GM23338 (cell line): Measurements from ENCODE around the gene AFF1. TPM values are rescaled to one million over a fixed set of nuclear protein-coding genes. Genes with fewer than 3 reads are reported as not detected.

ENCODE experiments used
- ATAC-seq: fragments of 200-7000 bp; cut with Tn5 transposase; 3 replicates; pipeline ENCODE4 v1.9.1; 2020
- DNase-seq: peaks from one replicate; pipeline ENCODE4 v3.0.0-alpha.2; 2015; ENCODE audit warnings: low spot score
- H2AFZ ChIP-seq: fragments of 200-600 bp; sonication (generic); 2 replicates; pipeline ENCODE4 v1.8.0; 2016; ENCODE audit warnings: antibody characterized with exemption, mild to moderate bottlenecking, moderate library complexity
- H3F3A ChIP-seq: fragments of 200-600 bp; sonication (generic); replicated peaks from 2 replicates; pipeline ENCODE4 v1.8.0; 2017; ENCODE audit warnings: antibody characterized with exemption, mixed run types, low read depth
- H3K27ac ChIP-seq: fragments of 200-600 bp; sonication (generic); 2 replicates; pipeline ENCODE4 v1.6.1; 2016; ENCODE audit warnings: low read depth
- H3K27me3 ChIP-seq: fragments of 200-600 bp; sonication (generic); 2 replicates; pipeline ENCODE4 v1.8.0; 2016; ENCODE audit warnings: mild to moderate bottlenecking, mixed run types, moderate library complexity; ENCODE audit not compliant: insufficient read depth
- H3K36me3 ChIP-seq: fragments of 200-600 bp; sonication (generic); 2 replicates; pipeline ENCODE4 v1.8.0; 2016; ENCODE audit warnings: mild to moderate bottlenecking; ENCODE audit not compliant: insufficient read depth
- H3K4me1 ChIP-seq: fragments of 200-600 bp; sonication (generic); 2 replicates; pipeline ENCODE4 v1.8.0; 2016; ENCODE audit warnings: mild to moderate bottlenecking, moderate library complexity; ENCODE audit not compliant: insufficient read depth
- H3K4me2 ChIP-seq: fragments of 200-600 bp; sonication (generic); 2 replicates; pipeline ENCODE4 v1.7.1; 2017; ENCODE audit warnings: mixed run types
- H3K4me3 ChIP-seq: fragments of 200-600 bp; sonication (generic); 2 replicates; pipeline ENCODE4 v1.6.1; 2016; ENCODE audit warnings: mixed run types
- H3K79me2 ChIP-seq: fragments of 200-600 bp; sonication (generic); replicated peaks from 2 replicates; pipeline ENCODE4 v1.8.0; 2017; ENCODE audit warnings: mild to moderate bottlenecking; ENCODE audit not compliant: insufficient read depth
- H3K9me2 ChIP-seq: fragments of 200-600 bp; sonication (generic); 2 replicates; pipeline ENCODE4 v1.8.0; 2017; ENCODE audit not compliant: insufficient read depth
- H4K20me1 ChIP-seq: fragments of 200-600 bp; sonication (generic); replicated peaks from 2 replicates; pipeline ENCODE4 v1.8.0; 2017; ENCODE audit warnings: mild to moderate bottlenecking; ENCODE audit not compliant: insufficient read depth
- H3K27ac Mint-ChIP-seq: 2 replicates; pipeline ENCODE4 v1.8.0; 2020; ENCODE audit warnings: inconsistent platforms, mild to moderate bottlenecking, moderate library complexity, mixed read lengths
- H3K27me3 Mint-ChIP-seq: 3 replicates; pipeline ENCODE4 v1.8.0; 2022; ENCODE audit warnings: low read depth, mild to moderate bottlenecking, moderate library complexity, mixed read lengths, inconsistent platforms; ENCODE audit not compliant: insufficient read depth, poor library complexity
- H3K36me3 Mint-ChIP-seq: 3 replicates; pipeline ENCODE4 v1.8.0; 2021; ENCODE audit warnings: low read depth, mild to moderate bottlenecking, inconsistent platforms, moderate library complexity, mixed read lengths
- H3K4me1 Mint-ChIP-seq: 3 replicates; pipeline ENCODE4 v1.8.0; 2020; ENCODE audit warnings: mild to moderate bottlenecking, inconsistent platforms, mixed read lengths
- H3K4me3 Mint-ChIP-seq: 3 replicates; pipeline ENCODE4 v1.8.0; 2021; ENCODE audit warnings: moderate library complexity, mild to moderate bottlenecking, inconsistent platforms, mixed read lengths
- H3K9me3 Mint-ChIP-seq: 3 replicates; pipeline ENCODE4 v1.8.0; 2020; ENCODE audit warnings: moderate library complexity, mild to moderate bottlenecking, inconsistent platforms, mixed read lengths
- CREB1 ChIP-seq: fragments of 250-450 bp; sonication (Bioruptor Pico); IDR thresholded peaks from 2 replicates; pipeline ENCODE4 v1.5.0; 2020; ENCODE audit warnings: low read depth, mild to moderate bottlenecking, moderate library complexity
- EZH2 ChIP-seq: fragments of 200-600 bp; sonication (generic); IDR thresholded peaks from one replicate; pipeline ENCODE4 v1.8.0; 2017; ENCODE audit warnings: antibody characterized with exemption, mild to moderate bottlenecking, low read depth; ENCODE audit not compliant: unreplicated experiment
- EZH2phosphoT487 ChIP-seq: fragments of 200-600 bp; sonication (generic); IDR thresholded peaks from one replicate; pipeline ENCODE4 v1.8.1; 2018; ENCODE audit warnings: antibody characterized with exemption; ENCODE audit not compliant: unreplicated experiment
- JUNB ChIP-seq: IDR thresholded peaks from one replicate; pipeline ENCODE4 v1.6.1; 2016; ENCODE audit warnings: antibody characterized with exemption; ENCODE audit not compliant: unreplicated experiment
- NANOG ChIP-seq: IDR thresholded peaks from 2 replicates; pipeline ENCODE4 v1.6.1; 2016; ENCODE audit warnings: antibody characterized with exemption, borderline replicate concordance
- POLR2AphosphoS5 ChIP-seq: IDR thresholded peaks from 2 replicates; pipeline ENCODE4 v1.6.1; 2016; ENCODE audit warnings: antibody characterized with exemption, low read depth
- STAT1 ChIP-seq: IDR thresholded peaks from one replicate; pipeline ENCODE4 v1.6.1; 2016; ENCODE audit warnings: antibody characterized with exemption; ENCODE audit not compliant: unreplicated experiment
- ZNF114 ChIP-seq: fragments of 250-450 bp; sonication (Bioruptor Pico); IDR thresholded peaks from 2 replicates; pipeline ENCODE4 v1.5.0; 2020; ENCODE audit warnings: mild to moderate bottlenecking, moderate library complexity
- ZNF331 ChIP-seq: fragments of 250-450 bp; sonication (Bioruptor Pico); IDR thresholded peaks from 2 replicates; pipeline ENCODE4 v1.5.0; 2020; ENCODE audit warnings: low read depth, mild to moderate bottlenecking, moderate library complexity
- polyA plus RNA-seq: library from polyadenylated mRNA; unstranded; fragments of >200 nt; fragmentation: Nextera tagmentation; extraction: Ambion mirVana; gene quantifications from 2 replicates; pipeline ENCODE4 v1.2.1, GENCODE V29; 2016
- total RNA-seq: library from RNA; depleted of rRNA; stranded (reverse); fragments of >200 nt; shearing (Covaris generic); gene quantifications from 2 replicates; pipeline ENCODE4 v1.2.3, GENCODE V29; 2014
- TF ChIP-seq, protein P1 (sequence below): IDR thresholded peaks from one replicate; pipeline ENCODE4 v1.6.1; 2018; ENCODE audit warnings: antibody characterized with exemption; ENCODE audit not compliant: unreplicated experiment
- TF ChIP-seq, protein P2 (sequence below): fragments of 250-450 bp; sonication (Bioruptor Pico); IDR thresholded peaks from 2 replicates; pipeline ENCODE4 v1.5.0; 2020; ENCODE audit warnings: mild to moderate bottlenecking, moderate library complexity
- TF ChIP-seq, protein P3 (sequence below): IDR thresholded peaks from 2 replicates; pipeline ENCODE4 v1.6.1; 2016; ENCODE audit warnings: antibody characterized with exemption
- TF ChIP-seq, protein P4 (sequence below), 2 experiments: fragments of 200-600 bp in 1 of 2; sonication (generic) in 1 of 2; conservative IDR thresholded peaks; 2 replicates each; pipeline versions ENCODE4 v1.5.1 to v1.6.1; 2016 to 2017; ENCODE audit warnings: antibody characterized with exemption in 2 of 2, low read depth in 2 of 2, mild to moderate bottlenecking in 2 of 2, moderate library complexity in 1 of 2

The AFF1 gene
- total and polyA plus RNA-seq, 2 experiments from 2014 or later = 42.6 to 67.2 TPM

DNA sequence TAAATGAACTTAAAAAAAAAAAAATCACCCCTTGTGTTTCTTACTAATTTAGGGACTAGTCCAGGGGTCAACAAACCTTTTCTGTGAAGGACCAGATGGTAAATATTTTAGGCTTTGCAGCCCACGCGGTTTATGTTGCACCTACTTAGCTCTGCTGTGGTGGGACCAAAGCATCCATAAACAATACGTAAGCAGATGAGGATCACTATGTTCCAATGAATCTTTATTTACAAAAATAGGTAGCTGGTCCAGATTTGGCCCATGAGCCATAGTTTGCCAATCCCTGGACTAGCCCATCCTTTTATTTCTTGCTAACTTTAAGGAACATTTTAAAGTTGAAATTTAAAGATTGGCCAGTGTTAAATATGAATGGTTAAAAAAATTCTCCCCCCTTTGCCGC lies 95.3 kb downstream of the AFF1 start:
- Mint-ChIP-seq H3K4me3 (no peak overlapping the region), H3K4me1 (peaks cover 43% of the 10 kb centered on the region), H3K27me3 (no peaks in the 10 kb centered on the region), H3K9me3 (no peaks in the 10 kb centered on the region), H3K36me3 (no peaks in the 10 kb centered on the region), H3K27ac (no peak overlapping the region)
- peaks cover 18% of the 10 kb centered on the region for H4K20me1 ChIP-seq
- H3K27me3 ChIP-seq = no peaks in the 10 kb centered on the region
- ATAC-seq (no peak), DNase-seq (no peak)
- peak overlapping the region; percentile 28; the same call in 1 of the 2 replicates for H3K4me2 ChIP-seq
- no peak overlapping the region for H2AFZ ChIP-seq
- H3K27ac ChIP-seq = peak overlapping the region; percentile 46; the same call in 1 of the 2 replicates
- no peaks in the 10 kb centered on the region for H3F3A ChIP-seq
- H3K4me3 ChIP-seq = peak overlapping the region; percentile 6
- no peaks in the 10 kb centered on the region for H3K9me2 ChIP-seq
- H3K36me3 ChIP-seq = no peaks in the 10 kb centered on the region
- H3K4me1 ChIP-seq = peaks cover 90% of the 10 kb centered on the region
- H3K79me2 ChIP-seq = peaks cover 99% of the 10 kb centered on the region
- TF ChIP-seq, protein P1, sequence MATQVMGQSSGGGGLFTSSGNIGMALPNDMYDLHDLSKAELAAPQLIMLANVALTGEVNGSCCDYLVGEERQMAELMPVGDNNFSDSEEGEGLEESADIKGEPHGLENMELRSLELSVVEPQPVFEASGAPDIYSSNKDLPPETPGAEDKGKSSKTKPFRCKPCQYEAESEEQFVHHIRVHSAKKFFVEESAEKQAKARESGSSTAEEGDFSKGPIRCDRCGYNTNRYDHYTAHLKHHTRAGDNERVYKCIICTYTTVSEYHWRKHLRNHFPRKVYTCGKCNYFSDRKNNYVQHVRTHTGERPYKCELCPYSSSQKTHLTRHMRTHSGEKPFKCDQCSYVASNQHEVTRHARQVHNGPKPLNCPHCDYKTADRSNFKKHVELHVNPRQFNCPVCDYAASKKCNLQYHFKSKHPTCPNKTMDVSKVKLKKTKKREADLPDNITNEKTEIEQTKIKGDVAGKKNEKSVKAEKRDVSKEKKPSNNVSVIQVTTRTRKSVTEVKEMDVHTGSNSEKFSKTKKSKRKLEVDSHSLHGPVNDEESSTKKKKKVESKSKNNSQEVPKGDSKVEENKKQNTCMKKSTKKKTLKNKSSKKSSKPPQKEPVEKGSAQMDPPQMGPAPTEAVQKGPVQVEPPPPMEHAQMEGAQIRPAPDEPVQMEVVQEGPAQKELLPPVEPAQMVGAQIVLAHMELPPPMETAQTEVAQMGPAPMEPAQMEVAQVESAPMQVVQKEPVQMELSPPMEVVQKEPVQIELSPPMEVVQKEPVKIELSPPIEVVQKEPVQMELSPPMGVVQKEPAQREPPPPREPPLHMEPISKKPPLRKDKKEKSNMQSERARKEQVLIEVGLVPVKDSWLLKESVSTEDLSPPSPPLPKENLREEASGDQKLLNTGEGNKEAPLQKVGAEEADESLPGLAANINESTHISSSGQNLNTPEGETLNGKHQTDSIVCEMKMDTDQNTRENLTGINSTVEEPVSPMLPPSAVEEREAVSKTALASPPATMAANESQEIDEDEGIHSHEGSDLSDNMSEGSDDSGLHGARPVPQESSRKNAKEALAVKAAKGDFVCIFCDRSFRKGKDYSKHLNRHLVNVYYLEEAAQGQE = no peak
- TF ChIP-seq, protein P2, sequence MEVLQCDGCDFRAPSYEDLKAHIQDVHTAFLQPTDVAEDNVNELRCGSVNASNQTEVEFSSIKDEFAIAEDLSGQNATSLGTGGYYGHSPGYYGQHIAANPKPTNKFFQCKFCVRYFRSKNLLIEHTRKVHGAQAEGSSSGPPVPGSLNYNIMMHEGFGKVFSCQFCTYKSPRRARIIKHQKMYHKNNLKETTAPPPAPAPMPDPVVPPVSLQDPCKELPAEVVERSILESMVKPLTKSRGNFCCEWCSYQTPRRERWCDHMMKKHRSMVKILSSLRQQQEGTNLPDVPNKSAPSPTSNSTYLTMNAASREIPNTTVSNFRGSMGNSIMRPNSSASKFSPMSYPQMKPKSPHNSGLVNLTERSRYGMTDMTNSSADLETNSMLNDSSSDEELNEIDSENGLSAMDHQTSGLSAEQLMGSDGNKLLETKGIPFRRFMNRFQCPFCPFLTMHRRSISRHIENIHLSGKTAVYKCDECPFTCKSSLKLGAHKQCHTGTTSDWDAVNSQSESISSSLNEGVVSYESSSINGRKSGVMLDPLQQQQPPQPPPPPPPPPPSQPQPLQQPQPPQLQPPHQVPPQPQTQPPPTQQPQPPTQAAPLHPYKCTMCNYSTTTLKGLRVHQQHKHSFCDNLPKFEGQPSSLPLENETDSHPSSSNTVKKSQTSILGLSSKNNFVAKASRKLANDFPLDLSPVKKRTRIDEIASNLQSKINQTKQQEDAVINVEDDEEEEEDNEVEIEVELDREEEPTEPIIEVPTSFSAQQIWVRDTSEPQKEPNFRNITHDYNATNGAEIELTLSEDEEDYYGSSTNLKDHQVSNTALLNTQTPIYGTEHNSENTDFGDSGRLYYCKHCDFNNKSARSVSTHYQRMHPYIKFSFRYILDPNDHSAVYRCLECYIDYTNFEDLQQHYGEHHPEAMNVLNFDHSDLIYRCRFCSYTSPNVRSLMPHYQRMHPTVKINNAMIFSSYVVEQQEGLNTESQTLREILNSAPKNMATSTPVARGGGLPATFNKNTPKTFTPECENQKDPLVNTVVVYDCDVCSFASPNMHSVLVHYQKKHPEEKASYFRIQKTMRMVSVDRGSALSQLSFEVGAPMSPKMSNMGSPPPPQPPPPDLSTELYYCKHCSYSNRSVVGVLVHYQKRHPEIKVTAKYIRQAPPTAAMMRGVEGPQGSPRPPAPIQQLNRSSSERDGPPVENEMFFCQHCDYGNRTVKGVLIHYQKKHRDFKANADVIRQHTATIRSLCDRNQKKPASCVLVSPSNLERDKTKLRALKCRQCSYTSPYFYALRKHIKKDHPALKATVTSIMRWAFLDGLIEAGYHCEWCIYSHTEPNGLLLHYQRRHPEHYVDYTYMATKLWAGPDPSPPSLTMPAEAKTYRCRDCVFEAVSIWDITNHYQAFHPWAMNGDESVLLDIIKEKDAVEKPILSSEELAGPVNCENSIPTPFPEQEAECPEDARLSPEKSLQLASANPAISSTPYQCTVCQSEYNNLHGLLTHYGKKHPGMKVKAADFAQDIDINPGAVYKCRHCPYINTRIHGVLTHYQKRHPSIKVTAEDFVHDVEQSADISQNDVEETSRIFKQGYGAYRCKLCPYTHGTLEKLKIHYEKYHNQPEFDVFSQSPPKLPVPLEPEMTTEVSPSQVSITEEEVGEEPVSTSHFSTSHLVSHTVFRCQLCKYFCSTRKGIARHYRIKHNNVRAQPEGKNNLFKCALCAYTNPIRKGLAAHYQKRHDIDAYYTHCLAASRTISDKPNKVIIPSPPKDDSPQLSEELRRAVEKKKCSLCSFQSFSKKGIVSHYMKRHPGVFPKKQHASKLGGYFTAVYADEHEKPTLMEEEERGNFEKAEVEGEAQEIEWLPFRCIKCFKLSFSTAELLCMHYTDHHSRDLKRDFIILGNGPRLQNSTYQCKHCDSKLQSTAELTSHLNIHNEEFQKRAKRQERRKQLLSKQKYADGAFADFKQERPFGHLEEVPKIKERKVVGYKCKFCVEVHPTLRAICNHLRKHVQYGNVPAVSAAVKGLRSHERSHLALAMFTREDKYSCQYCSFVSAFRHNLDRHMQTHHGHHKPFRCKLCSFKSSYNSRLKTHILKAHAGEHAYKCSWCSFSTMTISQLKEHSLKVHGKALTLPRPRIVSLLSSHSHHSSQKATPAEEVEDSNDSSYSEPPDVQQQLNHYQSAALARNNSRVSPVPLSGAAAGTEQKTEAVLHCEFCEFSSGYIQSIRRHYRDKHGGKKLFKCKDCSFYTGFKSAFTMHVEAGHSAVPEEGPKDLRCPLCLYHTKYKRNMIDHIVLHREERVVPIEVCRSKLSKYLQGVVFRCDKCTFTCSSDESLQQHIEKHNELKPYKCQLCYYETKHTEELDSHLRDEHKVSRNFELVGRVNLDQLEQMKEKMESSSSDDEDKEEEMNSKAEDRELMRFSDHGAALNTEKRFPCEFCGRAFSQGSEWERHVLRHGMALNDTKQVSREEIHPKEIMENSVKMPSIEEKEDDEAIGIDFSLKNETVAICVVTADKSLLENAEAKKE (CRISPR knock-in tag) = no peak
- TF ChIP-seq, protein P3, sequence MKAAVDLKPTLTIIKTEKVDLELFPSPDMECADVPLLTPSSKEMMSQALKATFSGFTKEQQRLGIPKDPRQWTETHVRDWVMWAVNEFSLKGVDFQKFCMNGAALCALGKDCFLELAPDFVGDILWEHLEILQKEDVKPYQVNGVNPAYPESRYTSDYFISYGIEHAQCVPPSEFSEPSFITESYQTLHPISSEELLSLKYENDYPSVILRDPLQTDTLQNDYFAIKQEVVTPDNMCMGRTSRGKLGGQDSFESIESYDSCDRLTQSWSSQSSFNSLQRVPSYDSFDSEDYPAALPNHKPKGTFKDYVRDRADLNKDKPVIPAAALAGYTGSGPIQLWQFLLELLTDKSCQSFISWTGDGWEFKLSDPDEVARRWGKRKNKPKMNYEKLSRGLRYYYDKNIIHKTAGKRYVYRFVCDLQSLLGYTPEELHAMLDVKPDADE = no peak
- TF ChIP-seq JUNB = no peak
- TF ChIP-seq CREB1 (CRISPR knock-in tag) = no peak
- no peak for TF ChIP-seq ZNF331 (CRISPR knock-in tag)
- TF ChIP-seq ZNF114 (CRISPR knock-in tag) = no peak
- TF ChIP-seq POLR2AphosphoS5 = no peak
- TF ChIP-seq, protein P4, sequence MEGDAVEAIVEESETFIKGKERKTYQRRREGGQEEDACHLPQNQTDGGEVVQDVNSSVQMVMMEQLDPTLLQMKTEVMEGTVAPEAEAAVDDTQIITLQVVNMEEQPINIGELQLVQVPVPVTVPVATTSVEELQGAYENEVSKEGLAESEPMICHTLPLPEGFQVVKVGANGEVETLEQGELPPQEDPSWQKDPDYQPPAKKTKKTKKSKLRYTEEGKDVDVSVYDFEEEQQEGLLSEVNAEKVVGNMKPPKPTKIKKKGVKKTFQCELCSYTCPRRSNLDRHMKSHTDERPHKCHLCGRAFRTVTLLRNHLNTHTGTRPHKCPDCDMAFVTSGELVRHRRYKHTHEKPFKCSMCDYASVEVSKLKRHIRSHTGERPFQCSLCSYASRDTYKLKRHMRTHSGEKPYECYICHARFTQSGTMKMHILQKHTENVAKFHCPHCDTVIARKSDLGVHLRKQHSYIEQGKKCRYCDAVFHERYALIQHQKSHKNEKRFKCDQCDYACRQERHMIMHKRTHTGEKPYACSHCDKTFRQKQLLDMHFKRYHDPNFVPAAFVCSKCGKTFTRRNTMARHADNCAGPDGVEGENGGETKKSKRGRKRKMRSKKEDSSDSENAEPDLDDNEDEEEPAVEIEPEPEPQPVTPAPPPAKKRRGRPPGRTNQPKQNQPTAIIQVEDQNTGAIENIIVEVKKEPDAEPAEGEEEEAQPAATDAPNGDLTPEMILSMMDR (conservative IDR thresholded peaks at IDR 0.05; ENCODE audit: low read depth in 2 of 2) = no peak
- no peak for TF ChIP-seq EZH2
- no peak for TF ChIP-seq EZH2phosphoT487
- TF ChIP-seq STAT1 = no peak
- TF ChIP-seq NANOG = no peak
